ELF-1 (cell line): ENCODE measurements around the gene ISOC2.
A peak's percentile ranks its signal among the peaks of the same experiment; 100 is the strongest.

Experiments used
- DNase-seq: peaks from one replicate; pipeline ENCODE4 v3.0.0-alpha.2; 2016; ENCODE audit warnings: low read depth, low spot score

ISOC2 gene

DNA sequence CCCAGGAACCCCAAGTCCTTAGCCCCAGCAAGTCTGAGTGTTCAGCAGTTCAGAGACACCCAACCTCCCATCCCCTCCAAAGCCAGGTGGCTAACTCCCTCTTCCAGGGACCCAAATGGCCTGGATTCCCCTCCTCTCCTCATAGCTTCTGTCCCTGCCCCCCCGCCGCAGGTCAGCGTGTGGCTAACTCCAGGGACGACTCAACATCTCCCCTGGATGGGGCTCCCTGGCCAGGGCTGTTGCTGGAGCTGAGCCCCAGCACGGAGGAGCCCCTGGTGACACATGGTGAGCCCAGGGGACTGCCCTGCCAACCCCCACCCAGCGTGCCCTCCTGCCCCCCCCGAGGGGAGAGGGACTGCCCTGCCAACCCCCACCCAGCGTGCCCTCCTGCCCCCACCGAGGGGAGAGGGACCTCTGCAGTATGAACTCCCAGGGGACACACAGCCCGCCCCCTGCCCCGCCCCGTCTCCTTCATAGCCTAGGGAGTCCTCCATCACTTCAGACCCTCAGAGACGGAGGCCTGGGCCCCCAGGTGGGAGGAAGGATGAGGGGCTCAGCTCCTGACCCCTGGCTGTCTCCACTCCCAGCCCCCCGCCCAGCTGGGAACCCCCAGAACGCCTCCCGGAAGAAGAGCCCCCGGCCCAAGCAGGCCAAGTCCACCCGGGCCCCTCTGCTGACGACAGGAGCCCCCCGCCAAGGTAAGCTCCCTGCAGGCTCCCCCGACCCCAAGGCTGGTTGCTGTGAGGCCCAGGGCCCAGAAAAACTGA lies 28.5 kb upstream of the ISOC2 start:
- DNase-seq: no peak

DNA sequence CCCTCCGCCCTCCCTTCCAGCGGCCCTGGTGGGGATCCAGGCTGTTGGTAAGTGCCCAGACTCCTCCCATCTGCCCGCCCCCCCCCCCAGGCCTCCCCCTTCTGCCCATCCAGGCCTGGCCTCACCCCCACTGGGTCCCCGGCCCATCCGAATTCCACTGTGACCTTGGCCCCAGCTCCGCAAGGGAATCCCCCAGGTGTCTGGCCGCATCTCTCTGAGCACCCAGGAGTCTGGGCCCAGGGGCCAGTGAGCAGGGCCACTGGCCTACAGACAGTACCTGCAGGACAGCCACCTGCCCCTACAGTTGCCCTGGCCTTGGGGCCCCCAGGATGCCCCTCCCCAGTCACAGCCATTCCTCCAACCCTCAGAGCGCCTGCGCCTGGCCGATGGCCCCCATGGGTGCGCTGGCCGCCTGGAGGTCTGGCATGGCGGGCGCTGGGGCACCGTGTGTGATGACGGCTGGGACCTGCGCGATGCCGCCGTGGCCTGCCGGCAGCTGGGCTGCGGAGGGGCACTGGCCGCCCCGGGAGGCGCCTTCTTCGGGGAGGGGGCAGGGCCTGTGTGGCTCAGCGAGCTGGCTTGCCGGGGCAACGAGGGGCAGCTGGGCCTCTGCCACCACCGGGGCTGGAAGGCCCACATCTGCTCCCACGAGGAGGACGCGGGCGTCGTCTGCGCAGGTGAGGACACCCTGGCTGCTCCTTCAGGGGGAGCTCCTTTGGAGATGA lies 27.7 kb upstream of the ISOC2 start:
- no peak for DNase-seq

DNA sequence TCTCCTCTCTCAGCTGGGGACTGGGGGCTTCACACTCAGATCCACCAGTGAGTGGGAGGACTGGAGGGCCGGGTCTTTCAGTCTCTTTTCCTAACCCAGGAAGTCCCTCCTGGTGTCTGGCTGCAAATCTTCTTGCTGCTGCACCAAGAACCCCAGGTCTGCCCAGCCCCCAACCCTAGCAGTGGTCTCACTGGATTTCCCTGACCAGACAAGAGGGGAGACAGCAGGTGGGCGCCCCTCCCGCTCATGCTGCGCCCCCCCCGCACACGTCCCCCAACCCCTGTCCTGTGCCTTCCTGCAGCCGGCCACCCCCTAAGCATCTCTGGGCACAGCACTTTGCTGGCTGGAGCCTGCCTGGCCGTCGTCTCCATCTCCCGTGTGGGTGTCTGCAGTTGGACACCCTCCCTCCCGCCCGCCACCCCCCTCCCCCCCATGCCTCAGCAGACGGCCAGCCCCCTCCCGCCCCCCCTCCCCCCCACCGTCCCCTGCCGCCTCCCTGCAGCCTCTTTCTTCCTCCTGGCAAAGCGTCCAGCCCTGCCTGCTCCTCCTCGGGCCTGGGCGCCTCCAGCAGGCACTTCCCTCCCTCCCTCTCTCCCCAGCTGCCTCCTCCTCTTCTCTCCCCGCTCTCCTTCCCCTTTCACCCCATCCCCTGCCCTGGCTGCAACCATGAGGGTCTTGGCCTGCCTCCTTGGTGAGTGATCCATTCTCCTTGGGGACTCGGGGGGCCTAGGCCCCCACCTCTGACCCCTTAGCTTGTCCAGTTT lies 26.7 kb upstream of the ISOC2 start, which contains the start of gene SSC5D:
Gene SSC5D, plus strand, starts transcription at position 513 of the 764 bp plus-strand sequence. Its CDS starts 154 bp downstream, at position 667.
- DNase-seq: no peak

DNA sequence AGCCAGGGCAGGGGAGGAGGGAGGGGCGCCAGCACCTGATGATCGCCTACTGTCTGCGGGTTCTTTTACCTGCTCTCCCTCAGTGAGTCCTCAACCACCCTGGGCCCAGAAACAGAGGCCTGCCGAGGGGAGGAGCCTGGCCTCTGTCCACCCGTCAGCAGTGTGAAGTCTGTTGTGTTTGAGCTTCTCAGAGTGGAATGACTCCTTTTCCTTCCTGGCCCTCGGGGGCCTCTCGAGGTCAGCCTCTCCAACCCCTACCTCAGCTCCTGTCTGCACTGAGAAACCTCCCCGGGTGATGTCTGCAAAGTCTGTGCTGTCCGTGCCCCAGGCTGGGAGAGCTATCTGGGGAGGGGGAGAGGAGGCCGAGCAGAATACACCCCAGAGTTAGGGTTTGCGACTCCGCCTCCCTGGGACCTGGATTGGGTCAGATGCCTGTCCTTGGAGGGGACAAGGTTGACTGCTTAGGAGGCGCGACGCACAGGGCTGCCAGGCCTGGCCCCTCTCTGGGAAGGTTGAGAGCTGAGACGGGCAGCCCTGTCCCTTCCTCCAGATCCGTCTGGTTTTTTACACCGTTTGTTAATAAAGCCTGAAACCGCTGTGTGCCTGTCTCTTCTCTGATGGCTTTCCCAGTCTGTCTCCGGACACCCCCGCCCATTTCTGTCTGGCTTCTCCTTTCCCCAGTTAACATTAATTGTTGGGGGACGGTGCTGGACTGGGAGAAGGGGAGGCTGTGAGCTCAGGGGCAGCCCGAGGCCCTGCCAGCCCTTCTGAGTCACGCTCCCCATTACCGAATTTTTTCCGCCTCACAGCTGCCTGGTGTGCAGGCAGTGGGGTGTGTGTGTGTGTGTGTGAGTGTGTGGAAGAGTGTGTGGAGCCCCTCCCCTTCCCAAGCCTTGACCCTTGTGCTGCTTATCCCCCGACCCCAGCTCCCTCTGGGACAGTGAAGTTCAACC lies 25.8 kb upstream of the ISOC2 start:
- peak; percentile 92 for DNase-seq

DNA sequence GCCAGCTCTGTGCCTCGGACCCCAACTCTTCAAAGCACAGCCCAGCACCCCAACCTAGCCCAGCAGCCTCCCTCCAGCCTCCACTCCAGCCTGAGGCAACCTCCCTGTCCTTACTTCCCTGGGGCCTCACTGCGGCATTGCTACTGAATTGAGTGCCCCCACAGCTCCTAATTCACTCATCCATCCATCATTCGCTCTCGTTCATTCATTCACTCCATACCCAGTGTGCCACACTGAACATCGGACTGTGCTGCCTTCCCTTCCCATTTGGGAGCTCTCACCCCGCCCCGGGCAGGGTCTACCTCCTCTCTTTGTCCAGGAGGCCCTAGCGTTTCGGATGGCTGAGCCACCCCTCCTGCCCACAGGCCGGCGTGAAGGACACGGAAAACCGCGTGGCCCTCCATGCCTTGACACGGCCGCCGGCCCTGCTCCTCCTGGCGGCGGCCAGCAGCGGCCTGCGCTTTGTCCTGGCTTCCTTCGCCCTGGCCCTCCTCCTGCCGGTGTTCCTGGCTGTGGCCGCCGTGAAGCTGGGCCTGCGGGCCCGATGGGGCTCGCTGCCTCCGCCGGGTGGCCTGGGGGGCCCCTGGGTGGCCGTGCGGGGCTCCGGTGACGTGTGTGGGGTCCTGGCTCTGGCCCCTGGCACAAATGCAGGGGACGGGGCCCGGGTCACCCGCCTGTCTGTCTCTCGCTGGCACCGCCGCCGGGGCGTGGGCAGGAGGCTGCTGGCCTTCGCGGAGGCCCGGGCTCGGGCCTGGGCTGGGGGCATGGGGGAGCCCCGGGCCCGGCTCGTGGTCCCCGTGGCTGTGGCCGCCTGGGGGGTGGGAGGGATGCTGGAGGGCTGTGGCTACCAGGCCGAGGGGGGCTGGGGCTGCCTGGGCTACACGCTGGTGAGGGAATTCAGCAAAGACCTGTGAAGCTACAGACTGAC lies 24.9 kb upstream of the ISOC2 start:
- peak; percentile 60 for DNase-seq

DNA sequence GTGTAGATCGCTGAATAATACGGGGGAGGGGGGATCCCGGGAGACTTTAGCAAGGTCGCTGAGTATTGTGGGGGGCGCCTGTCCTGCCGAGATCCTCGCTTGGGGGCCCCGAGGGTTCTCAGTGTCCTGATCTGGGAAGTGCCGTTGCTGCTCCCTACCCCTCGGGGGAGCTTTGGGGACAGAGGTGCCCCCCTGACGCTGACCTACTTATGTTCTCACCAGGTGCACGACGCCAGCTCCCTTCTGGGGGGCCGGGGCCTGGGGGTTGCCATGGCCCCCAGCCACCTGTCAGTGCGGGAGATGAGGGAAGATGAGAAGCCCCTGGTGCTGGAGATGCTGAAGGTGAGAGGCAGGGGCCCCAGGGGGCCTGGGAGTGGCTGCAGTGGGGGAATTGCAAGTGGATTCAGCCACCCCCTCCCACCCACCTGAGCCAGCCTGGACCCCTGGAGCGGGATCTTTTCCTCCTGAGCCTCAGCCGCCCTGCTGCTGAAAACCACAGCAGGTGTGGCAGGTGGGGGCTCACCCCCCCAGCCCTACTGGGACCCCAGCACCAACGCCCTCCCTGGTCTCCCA lies 24.1 kb upstream of the ISOC2 start:
- DNase-seq: no peak

DNA sequence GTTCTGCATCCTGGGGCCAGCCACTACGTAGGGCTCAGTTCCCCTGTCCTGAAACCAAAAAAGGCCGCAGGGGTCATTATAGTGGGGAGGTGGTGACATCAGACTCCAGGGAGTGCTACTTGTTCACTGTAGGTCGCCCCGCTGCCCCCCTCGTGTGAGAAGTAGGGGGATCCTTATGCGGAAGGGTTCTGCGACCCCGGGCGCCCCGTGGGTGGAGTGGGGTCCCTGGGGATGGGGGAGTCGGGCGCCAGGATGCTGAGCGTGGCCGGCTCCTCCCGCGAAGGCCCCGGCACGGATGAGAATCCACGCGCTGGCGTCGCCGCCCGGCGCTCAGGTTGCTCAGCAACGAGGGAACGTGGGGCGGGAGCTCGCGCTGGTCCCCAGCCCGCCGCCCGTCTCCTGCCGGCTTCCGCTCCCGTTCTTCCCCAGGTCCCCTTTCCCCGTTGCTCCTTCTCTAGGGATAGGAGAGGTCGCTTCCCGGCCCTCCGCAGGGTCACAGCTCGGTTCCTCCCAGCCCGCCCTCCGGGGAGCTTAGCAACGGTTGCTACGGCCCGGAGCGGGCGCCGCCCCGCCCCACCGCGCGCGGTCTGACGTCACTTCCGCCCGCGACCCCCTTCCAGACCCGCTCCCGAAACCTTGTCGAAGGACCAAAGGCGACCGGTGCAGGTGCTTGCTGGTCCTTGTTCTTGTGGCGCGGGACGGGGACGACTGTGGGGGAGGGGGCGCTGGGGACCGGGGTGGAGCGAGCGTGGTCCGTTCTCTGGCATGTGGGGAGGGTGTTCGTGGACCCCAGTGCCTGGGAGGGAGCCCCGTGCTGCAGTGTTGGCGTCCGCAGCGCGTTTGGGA lies 23.4 kb upstream of the ISOC2 start, which contains the start of gene NAT14:
Gene NAT14, plus strand, starts transcription at position 596 of the 846 bp plus-strand sequence. CDS start 521 bp downstream, outside the sequence.
- DNase-seq: peak; percentile 93

DNA sequence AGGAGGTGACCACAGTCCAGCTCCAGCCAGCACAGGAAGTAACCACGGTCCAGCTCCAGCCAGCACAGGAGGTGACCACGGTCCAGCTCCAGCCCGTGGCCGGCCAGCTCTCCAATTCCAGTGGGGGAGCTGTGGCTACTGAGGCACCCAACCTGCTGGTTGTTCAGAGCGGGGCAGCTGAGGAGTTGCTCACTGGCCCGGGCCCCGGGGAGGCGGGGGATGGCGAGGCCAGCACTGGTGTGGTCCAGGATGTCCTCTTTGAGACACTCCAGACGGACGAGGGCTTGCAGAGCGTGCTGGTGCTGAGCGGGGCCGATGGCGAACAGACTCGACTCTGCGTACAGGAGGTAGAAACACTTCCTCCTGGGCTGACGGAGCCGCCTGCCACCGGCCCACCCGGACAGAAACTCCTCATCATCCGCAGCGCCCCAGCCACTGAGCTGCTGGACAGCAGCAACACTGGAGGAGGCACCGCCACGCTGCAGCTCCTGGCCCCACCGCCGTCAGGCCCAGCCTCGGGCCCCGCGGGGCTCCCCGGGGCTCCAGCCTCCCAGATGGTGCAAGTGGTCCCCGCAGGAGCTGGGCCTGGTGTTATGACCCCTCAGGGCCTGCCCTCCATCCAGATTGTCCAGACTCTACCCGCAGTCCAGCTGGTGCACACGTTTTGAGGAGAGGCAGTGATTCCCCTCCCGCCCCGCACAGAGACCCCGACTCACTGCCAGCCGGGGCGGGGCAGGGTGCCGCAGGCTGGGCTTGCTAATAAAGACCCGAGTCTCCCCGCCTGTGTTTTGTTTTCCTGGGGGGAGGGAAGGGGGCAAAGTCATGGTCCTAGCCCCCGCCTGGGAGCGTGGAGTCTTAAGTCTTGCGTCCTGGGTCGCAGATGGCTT lies 22.5 kb upstream of the ISOC2 start:
- peak; percentile 71 for DNase-seq

DNA sequence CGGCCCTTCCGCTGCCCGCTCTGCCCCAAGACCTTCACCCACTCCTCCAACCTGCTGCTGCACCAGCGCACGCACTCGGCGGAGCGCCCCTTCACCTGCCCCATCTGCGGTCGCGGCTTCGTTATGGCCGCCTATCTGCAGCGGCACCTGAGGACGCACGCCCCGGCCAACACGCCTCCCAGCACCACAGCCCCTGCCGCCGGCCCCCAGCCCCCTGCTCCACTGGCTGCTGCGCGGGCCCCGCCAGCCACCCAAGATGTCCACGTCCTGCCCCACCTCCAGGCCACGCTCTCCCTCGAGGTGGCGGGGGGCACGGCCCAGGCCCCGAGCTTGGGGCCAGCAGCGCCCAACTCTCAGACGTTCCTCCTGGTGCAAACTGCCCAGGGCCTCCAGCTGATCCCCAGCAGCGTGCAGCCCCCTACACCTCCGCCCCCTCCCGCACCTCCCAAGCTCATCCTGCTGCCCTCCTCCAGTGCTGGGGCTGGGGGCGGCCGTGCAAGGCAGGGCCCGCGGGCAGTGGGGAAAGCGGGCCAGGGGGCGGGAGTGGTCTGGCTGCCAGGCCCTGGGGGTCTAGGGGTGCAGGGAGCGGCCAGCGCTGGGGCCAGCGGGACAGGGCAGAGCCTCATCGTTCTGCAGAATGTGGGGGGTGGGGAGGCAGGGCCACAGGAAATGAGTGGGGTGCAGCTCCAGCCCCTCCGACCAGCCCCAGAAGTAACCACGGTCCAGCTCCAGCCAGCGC lies 21.7 kb upstream of the ISOC2 start:
- DNase-seq: no peak

DNA sequence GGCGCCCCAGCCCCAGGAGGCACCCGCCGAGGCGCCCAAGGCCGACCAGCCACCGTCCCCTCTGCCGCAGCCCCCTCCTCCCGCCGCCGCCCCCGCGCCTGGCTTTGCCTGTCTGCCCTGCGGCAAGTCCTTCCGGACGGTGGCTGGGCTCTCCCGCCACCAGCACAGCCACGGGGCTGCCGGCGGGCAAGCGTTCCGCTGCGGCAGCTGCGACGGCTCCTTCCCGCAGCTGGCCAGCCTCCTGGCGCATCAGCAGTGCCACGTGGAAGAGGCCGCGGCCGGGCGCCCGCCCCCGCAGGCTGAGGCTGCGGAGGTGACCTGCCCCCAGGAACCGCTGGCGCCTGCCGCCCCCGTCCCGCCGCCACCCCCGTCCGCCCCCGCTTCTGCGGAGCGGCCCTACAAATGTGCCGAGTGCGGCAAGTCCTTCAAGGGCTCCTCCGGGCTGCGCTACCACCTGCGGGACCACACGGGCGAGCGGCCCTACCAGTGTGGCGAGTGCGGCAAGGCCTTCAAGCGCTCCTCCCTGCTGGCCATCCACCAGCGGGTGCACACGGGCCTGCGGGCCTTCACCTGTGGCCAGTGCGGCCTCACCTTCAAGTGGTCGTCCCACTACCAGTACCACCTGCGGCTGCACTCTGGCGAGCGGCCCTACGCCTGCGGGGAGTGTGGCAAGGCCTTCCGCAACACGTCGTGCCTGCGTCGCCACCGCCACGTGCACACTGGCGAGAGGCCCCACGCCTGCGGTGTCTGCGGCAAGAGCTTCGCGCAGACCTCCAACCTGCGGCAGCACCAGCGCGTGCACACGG lies 20.9 kb upstream of the ISOC2 start:
- DNase-seq: peak; percentile 53

DNA sequence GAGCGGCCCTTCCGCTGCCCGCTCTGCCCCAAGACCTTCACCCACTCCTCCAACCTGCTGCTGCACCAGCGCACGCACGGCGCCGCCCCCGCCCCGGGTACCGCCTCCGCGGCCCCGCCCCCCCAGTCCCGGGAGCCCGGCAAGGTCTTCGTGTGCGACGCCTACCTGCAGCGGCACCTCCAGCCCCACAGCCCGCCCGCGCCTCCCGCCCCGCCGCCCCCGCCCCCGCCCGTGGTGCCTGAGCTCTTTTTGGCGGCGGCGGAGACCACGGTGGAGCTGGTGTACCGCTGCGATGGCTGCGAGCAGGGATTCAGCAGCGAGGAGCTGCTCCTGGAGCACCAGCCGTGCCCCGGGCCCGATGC lies 20.3 kb upstream of the ISOC2 start:
- no peak for DNase-seq

DNA sequence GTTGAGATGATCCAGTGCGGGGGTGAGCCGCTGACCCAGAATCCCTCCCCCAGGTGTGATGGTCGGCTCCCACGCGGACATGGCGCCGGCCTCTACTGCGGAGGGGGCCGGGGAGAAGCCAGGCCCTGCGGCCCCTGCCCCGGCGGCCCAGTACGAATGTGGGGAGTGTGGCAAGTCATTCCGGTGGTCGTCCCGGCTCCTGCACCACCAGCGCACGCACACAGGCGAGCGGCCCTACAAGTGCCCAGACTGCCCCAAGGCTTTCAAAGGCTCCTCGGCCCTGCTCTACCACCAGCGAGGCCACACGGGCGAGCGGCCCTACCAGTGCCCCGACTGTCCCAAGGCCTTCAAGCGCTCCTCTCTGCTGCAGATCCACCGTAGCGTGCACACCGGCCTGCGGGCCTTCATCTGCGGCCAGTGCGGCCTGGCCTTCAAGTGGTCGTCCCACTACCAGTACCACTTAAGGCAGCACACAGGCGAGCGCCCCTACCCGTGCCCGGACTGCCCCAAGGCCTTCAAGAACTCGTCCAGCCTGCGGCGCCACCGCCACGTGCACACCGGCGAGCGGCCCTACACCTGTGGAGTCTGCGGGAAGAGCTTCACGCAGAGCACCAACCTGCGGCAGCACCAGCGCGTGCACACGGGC lies 19.8 kb upstream of the ISOC2 start:
- peak; percentile 40 for DNase-seq

DNA sequence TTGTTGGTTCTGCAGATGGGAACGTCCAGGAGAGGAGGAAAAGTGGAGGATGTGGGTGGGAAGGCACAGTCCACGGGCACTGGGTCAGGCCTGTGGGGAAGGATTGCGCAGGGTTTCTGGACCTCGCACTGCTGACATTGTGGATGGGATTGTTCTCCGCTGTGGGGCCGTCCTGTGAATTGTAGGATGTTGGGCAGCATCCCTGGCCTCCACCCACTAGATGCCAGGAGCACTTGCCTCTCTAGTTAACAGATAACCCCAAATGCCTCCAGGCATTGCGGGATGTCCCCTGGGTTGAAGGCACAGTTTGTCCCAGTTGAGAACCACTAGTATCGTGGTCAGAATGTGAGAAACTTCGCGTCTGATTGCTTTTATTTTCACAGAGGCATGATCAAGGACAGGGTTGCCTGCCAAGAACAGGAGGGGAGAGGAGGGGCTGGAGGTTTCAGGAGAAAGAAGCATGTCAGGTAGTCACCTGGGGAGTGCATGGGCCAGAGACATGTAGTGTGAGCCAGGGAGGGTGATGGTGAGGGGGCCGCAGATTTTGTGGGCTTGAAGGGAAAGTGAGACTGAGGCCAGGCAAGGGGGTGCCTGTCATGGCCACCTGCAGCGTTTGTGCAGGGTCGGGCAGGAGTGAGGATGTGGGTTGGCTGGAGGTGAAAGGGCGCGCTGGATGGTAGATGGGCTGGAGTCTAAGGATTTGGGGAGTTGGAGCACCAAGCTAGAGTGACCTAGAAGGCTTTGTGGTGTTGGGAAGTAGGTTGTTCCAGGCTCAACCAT lies 18.2 kb upstream of the ISOC2 start:
- no peak for DNase-seq

DNA sequence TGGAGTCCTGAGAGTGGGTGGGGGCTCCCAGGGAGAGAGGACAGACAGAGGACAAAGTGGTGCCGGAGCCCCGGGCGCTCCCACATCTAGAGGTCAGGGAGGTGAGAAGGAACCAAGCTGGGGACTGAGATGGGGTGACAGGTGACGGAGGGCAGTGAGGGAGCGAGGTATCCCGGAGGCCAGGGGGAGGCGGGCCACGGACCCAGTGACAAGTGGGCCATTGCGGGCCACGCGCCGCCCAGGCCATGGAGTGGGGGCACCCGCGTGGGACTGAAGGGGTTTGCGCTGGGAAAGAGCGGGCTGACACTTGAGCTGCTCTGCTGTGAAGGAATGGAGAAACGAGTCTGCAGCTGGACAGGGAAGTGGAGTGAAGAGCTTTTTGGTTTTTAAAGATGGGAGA lies 17.6 kb upstream of the ISOC2 start:
- no peak for DNase-seq

DNA sequence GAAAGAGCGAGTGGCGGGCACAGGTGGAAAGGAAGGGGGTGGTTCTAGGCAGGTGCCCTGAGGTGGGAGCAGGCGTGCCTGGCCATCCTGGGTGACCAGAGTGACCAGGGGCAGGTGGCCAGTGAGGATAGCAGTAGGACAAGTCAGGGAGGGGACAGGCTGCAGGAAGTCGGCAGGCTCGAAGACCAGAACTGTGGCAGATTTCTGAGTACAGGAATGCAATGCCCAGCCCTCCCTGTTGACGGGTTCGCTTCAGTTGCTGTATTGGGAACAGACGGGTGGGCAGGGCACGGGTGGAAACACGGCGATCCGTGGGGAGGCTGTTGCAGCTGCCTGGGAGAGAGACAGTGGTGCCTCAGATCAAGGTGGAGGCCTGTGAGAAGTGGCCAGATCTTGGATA lies 16.9 kb upstream of the ISOC2 start:
- no peak for DNase-seq
